ENCODE data around the gene VDR.

DNA sequence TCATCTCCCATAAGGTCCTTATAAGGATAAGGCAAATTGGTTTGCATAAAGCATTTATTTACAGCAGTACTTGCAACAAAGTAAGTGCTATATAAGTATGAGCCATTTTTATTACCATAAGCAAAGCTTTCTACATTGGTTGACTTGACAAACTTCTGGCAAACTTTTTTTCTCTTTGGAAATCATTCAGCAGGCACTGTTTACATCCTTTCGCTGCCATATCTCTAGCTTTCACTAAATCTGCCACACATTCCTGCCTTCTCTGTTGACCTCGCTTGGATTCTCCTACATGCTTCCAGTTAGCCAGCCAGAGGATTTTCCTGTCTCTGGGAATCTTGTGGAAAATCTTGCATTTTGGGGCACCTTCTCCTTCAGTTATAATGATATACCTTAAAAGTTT lies 63.3 kb downstream of the VDR start:
- TF ChIP-seq EP300 (conservative IDR thresholded peaks at IDR 0.05; ENCODE audit: poor library complexity, severe bottlenecking) = no peak
- no peak for TF ChIP-seq CTCF (IDR thresholded peaks at IDR 0.05; ENCODE audit: poor library complexity, severe bottlenecking)
- TF ChIP-seq EZH2 (IDR thresholded peaks at IDR 0.05; ENCODE audit: borderline replicate concordance, insufficient read depth, low read length, poor library complexity, severe bottlenecking) = no peak
- no peak for TF ChIP-seq TAF1 (IDR thresholded peaks at IDR 0.05; ENCODE audit: low read depth)
- TF ChIP-seq RAD21 (conservative IDR thresholded peaks at IDR 0.05) = no peak
- TF ChIP-seq POLR2AphosphoS5 (IDR thresholded peaks at IDR 0.05) = no peak
- no peak for TF ChIP-seq MXI1 (conservative IDR thresholded peaks at IDR 0.05; ENCODE audit: poor library complexity, severe bottlenecking)
- TF ChIP-seq, protein P1, sequence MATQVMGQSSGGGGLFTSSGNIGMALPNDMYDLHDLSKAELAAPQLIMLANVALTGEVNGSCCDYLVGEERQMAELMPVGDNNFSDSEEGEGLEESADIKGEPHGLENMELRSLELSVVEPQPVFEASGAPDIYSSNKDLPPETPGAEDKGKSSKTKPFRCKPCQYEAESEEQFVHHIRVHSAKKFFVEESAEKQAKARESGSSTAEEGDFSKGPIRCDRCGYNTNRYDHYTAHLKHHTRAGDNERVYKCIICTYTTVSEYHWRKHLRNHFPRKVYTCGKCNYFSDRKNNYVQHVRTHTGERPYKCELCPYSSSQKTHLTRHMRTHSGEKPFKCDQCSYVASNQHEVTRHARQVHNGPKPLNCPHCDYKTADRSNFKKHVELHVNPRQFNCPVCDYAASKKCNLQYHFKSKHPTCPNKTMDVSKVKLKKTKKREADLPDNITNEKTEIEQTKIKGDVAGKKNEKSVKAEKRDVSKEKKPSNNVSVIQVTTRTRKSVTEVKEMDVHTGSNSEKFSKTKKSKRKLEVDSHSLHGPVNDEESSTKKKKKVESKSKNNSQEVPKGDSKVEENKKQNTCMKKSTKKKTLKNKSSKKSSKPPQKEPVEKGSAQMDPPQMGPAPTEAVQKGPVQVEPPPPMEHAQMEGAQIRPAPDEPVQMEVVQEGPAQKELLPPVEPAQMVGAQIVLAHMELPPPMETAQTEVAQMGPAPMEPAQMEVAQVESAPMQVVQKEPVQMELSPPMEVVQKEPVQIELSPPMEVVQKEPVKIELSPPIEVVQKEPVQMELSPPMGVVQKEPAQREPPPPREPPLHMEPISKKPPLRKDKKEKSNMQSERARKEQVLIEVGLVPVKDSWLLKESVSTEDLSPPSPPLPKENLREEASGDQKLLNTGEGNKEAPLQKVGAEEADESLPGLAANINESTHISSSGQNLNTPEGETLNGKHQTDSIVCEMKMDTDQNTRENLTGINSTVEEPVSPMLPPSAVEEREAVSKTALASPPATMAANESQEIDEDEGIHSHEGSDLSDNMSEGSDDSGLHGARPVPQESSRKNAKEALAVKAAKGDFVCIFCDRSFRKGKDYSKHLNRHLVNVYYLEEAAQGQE (IDR thresholded peaks at IDR 0.05; ENCODE audit: borderline replicate concordance) = no peak
